T-helper 9 cell (primary cell): ENCODE data around the gene FAIM2.
"Not testable (repeated sequence)": the region's sequence is repeated elsewhere in the genome, so short reads cannot be mapped to it uniquely, and the experiment has no call there.

Source experiments
- DNase-seq: peaks from one replicate; pipeline ENCODE4 v3.0.0-alpha.2; 2020

FAIM2 gene

DNA sequence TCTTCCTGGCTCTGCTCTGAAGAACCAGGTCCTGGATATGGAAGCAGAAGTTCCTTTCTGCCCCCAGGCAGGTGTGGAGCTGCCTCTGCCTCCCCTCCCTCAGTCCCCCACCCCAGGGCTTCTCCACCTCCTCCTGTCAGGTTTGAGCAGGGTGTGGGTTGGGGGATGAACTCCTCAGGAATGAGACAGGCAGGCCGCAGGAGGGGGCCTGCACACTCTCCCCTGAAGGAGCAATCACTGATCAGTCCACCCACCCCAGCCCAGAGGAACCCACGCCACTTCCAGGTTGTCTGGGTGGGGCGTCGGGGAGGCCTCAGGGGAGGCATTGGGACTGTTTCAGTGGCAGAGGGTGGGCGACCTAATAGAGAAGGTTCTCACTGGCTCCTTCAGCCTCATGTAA is 26.6 kb downstream of the FAIM2 start:
- DNase-seq = no peak

GRCh38 chr12:49876070-49876469 is 27.6 kb downstream of the FAIM2 start:
- no peak for DNase-seq

GRCh38 chr12:49875115-49875720 is 28.5 kb downstream of the FAIM2 start:
- DNase-seq = no peak

DNA sequence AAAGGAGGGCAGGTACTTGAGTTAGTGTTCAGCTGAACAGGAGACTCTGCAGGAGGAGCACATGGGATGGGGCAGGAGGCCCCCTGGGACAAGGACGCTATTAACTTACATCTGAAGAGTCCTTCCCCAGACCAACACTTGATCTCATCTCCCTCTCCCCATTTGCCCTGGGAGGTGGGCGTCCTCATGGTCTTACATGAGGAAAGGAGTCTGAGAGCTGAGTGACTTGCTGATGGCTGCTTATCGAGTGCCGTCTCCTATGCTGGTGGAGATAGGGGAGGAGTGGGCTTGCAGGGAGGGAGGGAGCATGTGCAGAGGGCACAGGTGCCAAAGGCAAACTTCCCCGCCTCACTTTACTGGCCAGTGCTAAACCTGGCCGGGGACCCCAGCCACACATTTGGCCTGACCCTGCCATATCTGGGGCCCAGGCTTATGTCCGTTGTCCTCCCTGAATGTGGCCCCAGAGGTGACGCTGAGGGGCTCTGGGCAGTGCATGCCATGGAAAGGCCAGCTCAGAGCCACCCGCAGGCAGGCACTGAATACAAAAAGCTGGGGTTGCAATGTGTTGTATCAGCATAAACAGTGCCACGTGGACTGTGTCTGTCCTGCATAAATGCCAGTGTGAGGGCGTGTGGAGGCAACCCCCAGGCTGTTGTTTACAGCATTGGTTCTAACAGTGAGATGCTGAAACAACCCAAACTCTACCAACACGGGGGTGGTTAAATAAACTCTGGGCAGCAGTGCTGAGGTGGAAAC is 29.4 kb downstream of the FAIM2 start:
- DNase-seq = no peak

DNA sequence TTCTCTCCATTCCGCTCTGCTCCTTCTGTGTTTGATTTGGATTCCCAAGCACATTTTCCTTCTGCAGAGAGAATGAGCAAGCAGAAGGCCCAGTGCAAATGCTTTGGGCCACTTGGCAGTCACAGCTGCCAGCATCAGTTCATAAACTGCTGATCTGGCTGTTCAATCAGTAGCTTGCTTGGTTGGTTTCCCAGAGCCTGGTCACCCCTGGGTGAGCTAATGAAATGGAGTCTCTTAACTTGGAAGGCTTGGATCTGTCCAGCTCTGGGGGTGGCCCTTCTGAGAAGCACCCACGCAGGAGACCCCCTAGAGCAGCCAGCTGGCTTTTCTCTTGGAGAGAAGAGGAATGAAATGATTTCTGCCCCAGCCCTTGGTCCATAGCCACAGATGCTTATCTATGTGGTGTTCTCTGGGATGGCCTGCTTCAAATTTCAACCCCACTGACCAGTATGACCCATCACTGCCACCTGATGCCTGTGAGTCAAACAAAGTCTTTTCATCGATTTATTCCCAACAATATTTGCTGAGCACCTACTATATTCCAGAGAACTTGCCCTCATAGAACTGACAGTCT is 30.3 kb downstream of the FAIM2 start:
- DNase-seq = no peak

DNA sequence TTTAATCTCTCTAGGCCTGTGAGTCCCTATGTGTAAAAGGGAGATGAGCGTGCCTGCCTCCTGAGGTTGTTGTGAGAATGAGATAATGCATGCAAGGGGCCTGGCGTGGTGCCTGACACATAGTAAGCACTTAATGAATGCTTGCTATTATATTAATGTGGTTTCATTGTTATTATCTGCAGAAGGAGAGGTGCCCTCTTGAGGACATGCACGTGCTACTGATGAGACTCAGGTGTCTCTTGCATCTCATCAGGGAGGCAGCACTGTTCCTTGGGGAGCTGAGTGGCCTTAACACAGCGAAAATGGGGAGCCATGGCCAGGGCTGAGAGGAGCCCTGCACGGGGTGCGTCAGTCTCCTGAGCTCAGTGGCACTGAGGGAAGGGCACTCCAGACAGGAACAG is 30.9 kb downstream of the FAIM2 start:
- DNase-seq = no peak

GRCh38 chr12:49872381-49872780 is 31.3 kb downstream of the FAIM2 start:
- DNase-seq = no peak

GRCh38 chr12:49871811-49872251 is 31.9 kb downstream of the FAIM2 start:
- DNase-seq = not testable (repeated sequence)

GRCh38 chr12:49871263-49871561 is 32.5 kb downstream of the FAIM2 start:
- DNase-seq = no peak

DNA sequence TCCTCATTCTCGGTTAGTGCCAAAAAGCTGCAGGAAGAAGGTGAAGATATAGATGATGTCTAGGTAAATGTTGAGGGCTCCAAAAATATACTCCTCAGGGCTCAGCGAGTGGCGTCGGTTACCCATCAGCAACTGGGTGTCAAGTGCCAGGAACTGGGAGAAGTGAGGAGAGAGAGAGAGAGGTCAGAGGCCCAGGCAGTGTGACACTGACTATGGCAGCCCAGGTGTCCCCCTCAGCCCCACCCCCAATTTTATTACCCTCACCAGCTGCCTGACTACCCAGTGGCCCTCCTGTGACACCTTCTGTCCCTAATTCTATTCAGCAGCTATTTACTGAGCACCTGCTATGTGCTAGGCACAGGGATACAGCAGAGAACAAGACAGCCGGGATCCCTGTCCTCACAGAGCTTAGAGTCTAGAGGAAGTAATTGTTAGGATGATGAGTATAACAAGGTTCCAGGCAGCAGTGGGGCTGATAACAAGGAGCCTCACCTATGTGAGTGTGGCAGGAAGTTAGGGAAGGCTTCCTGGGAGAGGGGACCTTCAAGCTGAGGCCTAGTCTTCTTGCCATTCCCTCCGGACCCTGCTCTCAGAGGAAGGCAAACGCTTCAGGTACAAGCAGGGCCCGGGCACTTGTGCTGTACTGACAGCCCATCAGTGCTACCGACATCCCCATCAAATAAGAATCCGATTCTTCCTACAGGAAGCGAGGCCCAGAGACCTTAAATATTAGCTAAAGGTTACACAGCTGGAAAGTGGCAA is 33.0 kb downstream of the FAIM2 start:
- DNase-seq = no peak

DNA sequence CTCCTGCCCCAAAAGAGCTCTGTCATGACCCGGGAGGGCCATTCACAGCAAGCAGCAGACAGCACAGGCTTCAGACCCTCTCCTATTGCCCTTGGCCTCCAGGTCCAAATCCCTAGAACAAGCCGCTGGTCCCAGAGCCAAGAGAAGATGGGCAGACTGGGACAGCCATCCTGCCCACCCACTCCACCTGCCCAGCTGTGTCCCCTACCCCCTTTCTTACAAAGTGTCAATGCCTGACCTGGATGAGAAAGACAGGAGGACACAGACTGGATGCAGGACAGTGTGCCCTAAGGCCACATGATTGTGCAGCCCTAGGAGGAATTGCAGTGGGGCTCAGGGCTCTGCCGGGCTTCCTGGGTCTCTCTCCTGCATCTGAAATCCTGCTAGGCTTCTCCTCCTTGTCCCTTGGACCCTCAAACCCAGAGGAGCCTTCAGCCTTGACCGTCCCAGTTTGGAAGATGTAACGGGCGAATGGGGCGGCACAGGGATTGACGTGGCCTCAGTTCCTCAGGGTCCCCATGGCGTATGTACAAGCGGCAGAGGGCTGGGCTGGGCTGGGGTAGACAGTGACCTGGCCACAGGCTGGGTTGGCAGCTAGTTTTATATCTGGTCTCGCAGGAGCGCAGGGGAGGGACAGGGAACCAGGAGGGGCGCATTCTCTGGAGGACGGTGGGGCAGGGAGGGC is 33.7 kb downstream of the FAIM2 start:
- DNase-seq = no peak

- no peak for DNase-seq
Measured at GRCh38 chr12:49868952-49869815, 34.5 kb downstream of the FAIM2 start.

DNA sequence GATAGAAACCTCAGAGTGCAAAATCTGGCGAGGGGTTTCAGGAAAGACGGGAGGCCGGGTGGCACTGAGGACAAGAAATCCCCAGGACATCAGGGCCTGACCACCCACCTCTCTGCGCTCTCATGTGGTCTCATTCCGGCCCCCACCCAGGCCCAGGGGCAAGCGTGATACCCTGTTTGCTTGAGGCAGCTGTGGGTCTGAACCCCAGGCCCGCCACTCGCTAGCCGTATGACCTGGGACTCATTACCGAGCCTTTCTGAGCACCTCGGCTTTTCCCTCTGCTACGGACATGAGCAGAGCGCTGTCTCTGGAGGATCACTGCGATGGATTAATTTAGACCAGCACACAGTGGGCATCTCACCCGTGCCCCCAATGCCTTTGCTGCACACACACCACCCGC is 35.3 kb downstream of the FAIM2 start:
- no peak for DNase-seq

DNA sequence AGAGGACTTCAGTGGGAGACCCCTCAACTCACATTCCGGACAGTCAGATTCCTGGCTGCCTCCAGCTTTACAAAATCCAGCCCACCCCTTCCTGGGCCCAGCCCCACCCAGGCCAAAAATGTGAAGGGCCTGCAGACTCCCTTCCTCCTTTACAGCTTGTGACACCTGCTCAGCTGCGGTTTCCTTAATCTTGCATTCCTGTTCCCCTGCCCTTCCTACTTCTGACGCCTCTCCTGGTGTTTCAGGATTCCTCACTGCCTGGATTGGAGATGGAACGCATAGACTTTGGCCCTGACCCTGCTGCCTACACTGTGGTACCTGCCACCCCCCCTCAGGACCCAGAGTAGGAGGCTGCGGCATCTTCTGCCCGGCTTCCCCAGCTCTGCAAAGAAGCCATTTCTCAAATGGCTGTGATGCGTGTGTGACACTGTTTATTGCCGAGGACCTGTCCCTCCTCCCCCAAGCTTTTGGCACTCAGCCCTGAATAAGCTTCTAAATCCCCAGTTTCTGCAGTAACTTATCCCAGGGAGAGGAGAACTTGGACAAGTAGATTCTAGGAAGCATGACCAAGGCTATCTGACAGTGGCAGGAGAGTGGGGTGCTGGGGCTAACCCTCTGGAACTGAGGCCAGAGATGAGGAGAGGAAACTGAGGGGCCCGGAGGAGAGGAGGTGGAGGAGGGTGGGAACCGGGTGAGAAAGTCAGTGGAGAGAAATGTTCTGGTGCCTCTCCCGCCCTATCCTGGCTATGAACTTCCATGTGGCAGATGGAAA is 35.9 kb downstream of the FAIM2 start:
- no peak for DNase-seq

DNA sequence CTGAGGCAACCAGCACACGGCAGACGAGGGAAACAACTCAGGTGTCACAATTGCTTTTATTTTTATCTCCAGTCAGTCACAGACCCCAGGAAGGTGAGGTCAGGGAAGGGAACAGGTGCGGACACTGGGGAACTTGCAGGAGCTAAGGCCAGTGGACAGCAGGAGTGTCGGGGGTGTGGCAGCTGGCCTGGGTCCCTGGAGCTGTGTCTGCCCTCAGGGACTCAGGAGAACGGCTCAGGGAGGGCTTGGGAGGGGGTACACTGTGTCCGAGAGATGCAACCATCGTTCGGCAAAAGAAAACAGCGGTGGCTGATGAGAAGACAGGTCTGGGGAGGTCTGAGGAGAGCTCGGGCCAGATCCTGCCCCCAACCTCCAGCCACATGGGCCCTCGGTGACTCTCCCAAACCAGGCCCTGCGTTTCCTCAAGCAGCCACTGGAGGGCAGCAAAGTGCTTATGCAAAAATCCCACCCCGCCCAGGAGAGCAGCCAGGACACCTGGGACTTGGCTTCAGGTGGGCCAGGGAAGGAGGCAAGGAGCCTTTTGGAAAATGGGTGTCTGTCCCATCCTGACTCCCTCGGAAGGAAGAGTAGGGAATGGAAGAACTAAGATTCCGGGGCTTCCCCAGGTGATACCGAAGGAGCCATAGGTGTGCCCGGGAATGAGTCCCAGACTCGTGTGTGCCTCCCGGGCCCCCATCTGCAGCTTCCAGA is 36.7 kb downstream of the FAIM2 start:
- peak; percentile 68 for DNase-seq

GRCh38 chr12:49865782-49866135 is 37.9 kb downstream of the FAIM2 start:
- DNase-seq = no peak

GRCh38 chr12:49865109-49865781 is 38.5 kb downstream of the FAIM2 start:
- no peak for DNase-seq

DNA sequence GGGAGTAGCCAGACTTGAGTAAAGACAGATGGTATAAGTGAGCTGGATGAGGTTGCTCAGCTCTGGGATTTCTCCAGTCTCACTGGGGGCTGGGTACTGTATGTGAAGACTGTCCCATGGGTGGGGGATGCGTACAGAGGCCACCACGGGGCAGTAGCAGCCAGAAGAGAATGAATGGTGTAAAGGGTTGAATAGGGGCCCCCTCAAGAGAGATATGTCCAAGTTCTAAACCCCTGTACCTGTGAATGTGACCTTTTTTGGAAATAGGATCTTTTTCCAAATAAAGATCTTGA is 39.0 kb downstream of the FAIM2 start:
- no peak for DNase-seq

DNA sequence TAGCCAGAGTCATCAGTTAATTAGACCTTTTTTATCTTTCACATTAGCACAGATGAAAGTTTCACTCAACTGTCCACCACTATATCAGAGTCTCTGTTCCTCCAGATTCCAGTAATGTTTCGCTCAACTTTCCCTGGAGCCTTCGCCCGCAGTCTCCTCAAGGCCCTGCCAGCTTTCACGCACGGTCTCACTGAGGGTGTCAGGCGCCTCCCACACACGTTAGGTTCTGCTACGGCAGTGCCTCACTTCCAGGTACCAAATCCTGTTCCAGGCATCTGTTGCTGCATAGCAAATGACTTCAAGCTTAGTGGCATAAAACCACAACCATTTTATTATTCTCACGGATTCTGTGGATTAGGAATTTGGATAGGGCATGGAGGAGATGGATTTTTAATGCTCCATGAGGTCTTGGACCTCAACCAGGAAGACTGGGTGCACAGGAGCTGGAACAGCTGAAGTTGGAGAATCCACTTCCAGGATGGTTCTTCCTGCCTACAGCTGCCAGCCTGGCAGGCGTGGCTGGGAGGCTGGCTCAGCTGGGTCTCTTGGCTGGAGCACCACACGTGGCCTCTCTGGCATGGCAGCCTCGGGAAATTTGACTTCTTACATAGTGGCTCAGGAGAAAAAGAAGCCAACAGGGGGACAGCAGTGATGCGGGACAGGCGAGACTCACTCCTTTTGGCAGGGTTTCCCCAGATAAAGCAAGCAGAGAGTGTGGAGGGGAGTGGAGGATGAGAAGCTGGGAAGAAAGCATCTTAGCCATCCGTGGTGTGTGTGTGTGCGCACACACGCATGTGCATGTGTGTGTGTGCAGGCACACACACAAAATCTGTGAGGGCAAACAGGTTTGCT is 39.5 kb downstream of the FAIM2 start:
- DNase-seq = no peak
